A673 (cell line): Measurements from ENCODE around the gene PARP11. TPM values are rescaled to one million over a fixed set of nuclear protein-coding genes. Genes with fewer than 3 reads are reported as not detected.

Source experiments
- BruUV-seq: library from RNA; stranded (reverse); fragments of 400-500 nt; replicated peaks from 2 replicates; lab custom pipeline; 2021; lab: Mats Ljungman, UMichigan
- CTCF ChIA-PET: fragments of 300-600 bp; sonication (Branson Sonifier 250); formaldehyde crosslinking; loops from one replicate; lab custom pipeline; 2022; ENCODE audit warnings: antibody characterized with exemption; lab: Charles Lee
- POLR2A ChIA-PET: fragments of 300-600 bp; sonication (Branson Sonifier 250); formaldehyde crosslinking; loops from one replicate; lab custom pipeline; 2022; ENCODE audit warnings: antibody characterized with exemption; ENCODE audit not compliant: low non-redundant PET; lab: Charles Lee
- DNase-seq: peaks from one replicate; pipeline ENCODE4 v3.0.0-alpha.2; 2015; ENCODE audit warnings: low spot score
- H3K27ac ChIP-seq: fragments of 200-600 bp; sonication (generic); 2 replicates; pipeline ENCODE4 v1.5.1; 2016; ENCODE audit warnings: mixed run types, low read depth, mild to moderate bottlenecking, mixed read lengths, antibody characterized with exemption, low read length; ENCODE audit not compliant: poor library complexity, severe bottlenecking
- H3K27me3 ChIP-seq: fragments of 200-600 bp; sonication (generic); replicated peaks from 2 replicates; pipeline ENCODE4 v1.6.1; 2017; ENCODE audit warnings: mixed run types, low read depth, mild to moderate bottlenecking, mixed read lengths, antibody characterized with exemption, low read length; ENCODE audit not compliant: insufficient read depth, poor library complexity
- H3K36me3 ChIP-seq: fragments of 200-600 bp; sonication (generic); 2 replicates; pipeline ENCODE4 v1.6.1; 2016; ENCODE audit warnings: mixed run types, mild to moderate bottlenecking, mixed read lengths, antibody characterized with exemption, low read length; ENCODE audit not compliant: insufficient read depth, poor library complexity, severe bottlenecking
- H3K4me1 ChIP-seq: fragments of 200-600 bp; sonication (generic); 2 replicates; pipeline ENCODE4 v1.6.1; 2017; ENCODE audit warnings: mixed run types, mild to moderate bottlenecking, mixed read lengths, antibody characterized with exemption, low read length; ENCODE audit not compliant: insufficient read depth, poor library complexity, severe bottlenecking
- H3K4me3 ChIP-seq: fragments of 200-600 bp; sonication (generic); 2 replicates; pipeline ENCODE4 v1.5.1; 2016; ENCODE audit warnings: low read depth, mixed run types, mild to moderate bottlenecking, mixed read lengths, low read length; ENCODE audit not compliant: poor library complexity, severe bottlenecking
- H3K9me3 ChIP-seq: fragments of 200-600 bp; sonication (generic); 2 replicates; pipeline ENCODE4 v1.6.1; 2016; ENCODE audit warnings: mixed run types, low read depth, mild to moderate bottlenecking, mixed read lengths, antibody characterized with exemption, low read length; ENCODE audit not compliant: poor library complexity, severe bottlenecking
- CTCF ChIP-seq: fragments of 300-800, 200-600 bp; sonication (generic); conservative IDR thresholded peaks from 2 replicates; pipeline ENCODE4 v1.5.1; 2017; ENCODE audit warnings: low read depth, mild to moderate bottlenecking, antibody characterized with exemption, low read length, moderate library complexity, mixed read lengths
- EZH2 ChIP-seq: fragments of 200-600 bp; sonication (generic); IDR thresholded peaks from 2 replicates; pipeline ENCODE4 v1.6.1; 2017; ENCODE audit warnings: borderline replicate concordance, low read depth, mild to moderate bottlenecking, mixed read lengths, antibody characterized with exemption, low read length; ENCODE audit not compliant: poor library complexity, severe bottlenecking
- intact Hi-C: fragments of 100-400 bp; cut with micrococcal nuclease; formaldehyde crosslinking; loops from one replicate; pipeline ENCODE4 v1.10.0; 2022; ENCODE audit not compliant: unreplicated experiment
- total RNA-seq: library from RNA; stranded (reverse); gene quantifications from 2 replicates; pipeline ENCODE4 v1.2.3, GENCODE V29; 2021

The PARP11 gene
- total RNA-seq, 1 experiment from 2014 or later = 7.7 TPM

- CTCF ChIA-PET = no interaction called here
- no TSS peak for BruUV-seq
- DNase-seq = no peak
- Histone ChIP-seq H3K27ac (no peak overlapping the region), H3K27me3 (peaks cover 13% of the 10 kb centered on the region), H3K9me3 (no peaks in the 10 kb centered on the region), H3K36me3 (no peaks in the 10 kb centered on the region), H3K4me3 (no peak overlapping the region), H3K4me1 (no peaks in the 10 kb centered on the region)
- POLR2A ChIA-PET = no interaction called here
- TF ChIP-seq EZH2 (no peak), CTCF (no peak)
- intact Hi-C loops = loop anchor here (2.0 kb wide), 2 partner anchors 117 to 475 kb away; no protein-coding TSS in a partner anchor
Observed at GRCh38 chr12:3775385-3776035, 97.7 kb downstream of the PARP11 start.

GRCh38 chr12:3772380-3772779, 100.8 kb downstream of the PARP11 start:
- intact Hi-C loops = no loop called here
- Histone ChIP-seq H3K27ac (no peak overlapping the region), H3K27me3 (peaks cover 21% of the 10 kb centered on the region), H3K36me3 (no peaks in the 10 kb centered on the region), H3K4me1 (no peaks in the 10 kb centered on the region), H3K4me3 (no peak overlapping the region), H3K9me3 (no peaks in the 10 kb centered on the region)
- no peak for TF ChIP-seq CTCF
- no peak for TF ChIP-seq EZH2
- DNase-seq = no peak
- ChIA-PET POLR2A (no interaction called here), CTCF (no interaction called here)
- BruUV-seq = no TSS peak

GRCh38 chr12:3771853-3772252, 101.3 kb downstream of the PARP11 start:
- no peak for DNase-seq
- POLR2A ChIA-PET = no interaction called here
- CTCF ChIA-PET = no interaction called here
- no peaks in the 10 kb centered on the region for H3K36me3 ChIP-seq
- no peaks in the 10 kb centered on the region for H3K4me1 ChIP-seq
- intact Hi-C loops = no loop called here
- no peaks in the 10 kb centered on the region for H3K9me3 ChIP-seq
- H3K27me3 ChIP-seq = peaks cover 21% of the 10 kb centered on the region
- H3K4me3 ChIP-seq = no peak overlapping the region
- TF ChIP-seq CTCF = no peak
- TF ChIP-seq EZH2 = no peak
- no peak overlapping the region for H3K27ac ChIP-seq
- BruUV-seq = no TSS peak
